Rectal smooth muscle tissue (tissue), 1 donor: ENCODE measurements around the gene ART4.
A peak's percentile ranks its signal among the peaks of the same experiment; 100 is the strongest.

Source experiments
- H3K27ac ChIP-seq: one replicate; pipeline ENCODE4 v1.7.0; 2013; ENCODE audit warnings: low read depth, low read length, inconsistent platforms
- H3K27me3 ChIP-seq: one replicate; pipeline ENCODE4 v1.7.0; 2013; ENCODE audit warnings: low read length; ENCODE audit not compliant: control insufficient read depth, insufficient read depth
- H3K36me3 ChIP-seq: one replicate; pipeline ENCODE4 v1.7.0; 2013; ENCODE audit warnings: low read length; ENCODE audit not compliant: control insufficient read depth, insufficient read depth
- H3K4me1 ChIP-seq: one replicate; pipeline ENCODE4 v1.7.0; 2013; ENCODE audit warnings: low read length; ENCODE audit not compliant: control insufficient read depth, insufficient read depth
- H3K4me3 ChIP-seq: one replicate; pipeline ENCODE4 v1.7.0; 2013; ENCODE audit warnings: low read length
- H3K9ac ChIP-seq: one replicate; pipeline ENCODE4 v1.7.0; 2013; ENCODE audit warnings: low read length

Gene ART4

GRCh38 chr12:14826491-14826890, 16.8 kb downstream of the ART4 start:
- Histone ChIP-seq H3K9ac (no peak overlapping the region), H3K36me3 (no peaks in the 10 kb centered on the region), H3K4me1 (no peaks in the 10 kb centered on the region), H3K27ac (no peak overlapping the region), H3K4me3 (no peak overlapping the region), H3K27me3 (no peaks in the 10 kb centered on the region)

GRCh38 chr12:14825256-14825655, 18.1 kb downstream of the ART4 start:
- no peak overlapping the region for H3K9ac ChIP-seq
- no peak overlapping the region for H3K27ac ChIP-seq
- H3K4me1 ChIP-seq: no peaks in the 10 kb centered on the region
- no peaks in the 10 kb centered on the region for H3K36me3 ChIP-seq
- no peak overlapping the region for H3K4me3 ChIP-seq
- H3K27me3 ChIP-seq: no peaks in the 10 kb centered on the region

- Histone ChIP-seq H3K27ac (no peak overlapping the region), H3K27me3 (no peaks in the 10 kb centered on the region), H3K4me3 (no peak overlapping the region), H3K36me3 (no peaks in the 10 kb centered on the region), H3K4me1 (no peaks in the 10 kb centered on the region), H3K9ac (no peak overlapping the region)
Measured at GRCh38 chr12:14824012-14824634, 19.2 kb downstream of the ART4 start.

- Histone ChIP-seq H3K36me3 (no peaks in the 10 kb centered on the region), H3K27ac (no peak within 1 kb of the TSS), H3K9ac (no peak within 1 kb of the TSS), H3K4me3 (no peak within 1 kb of the TSS), H3K4me1 (no peaks in the 10 kb centered on the region), H3K27me3 (no peaks in the 10 kb centered on the region)
Measured at GRCh38 chr12:14814014-14814413, 29.3 kb downstream of the ART4 start, which contains the start of gene SMCO3. Gene SMCO3 (minus strand): TSS chr12:14814182. CDS start chr12:14806680, 7,502 bp downstream.

GRCh38 chr12:14811486-14811885, 31.8 kb downstream of the ART4 start:
- Histone ChIP-seq H3K36me3 (no peaks in the 10 kb centered on the region), H3K4me3 (no peak overlapping the region), H3K4me1 (no peaks in the 10 kb centered on the region)

GRCh38 chr12:14810953-14811483, 32.3 kb downstream of the ART4 start:
- H3K4me3 ChIP-seq: no peak overlapping the region
- H3K27ac ChIP-seq: no peak overlapping the region
- no peaks in the 10 kb centered on the region for H3K27me3 ChIP-seq
- H3K36me3 ChIP-seq: no peaks in the 10 kb centered on the region
- H3K4me1 ChIP-seq: no peaks in the 10 kb centered on the region
- no peak overlapping the region for H3K9ac ChIP-seq

More at GRCh38 chr12:14811486-14811885, 31.8 kb downstream of the ART4 start:
- Histone ChIP-seq H3K27ac (no peak overlapping the region), H3K9ac (no peak overlapping the region), H3K27me3 (no peaks in the 10 kb centered on the region)

GRCh38 chr12:14810167-14810952, 33.0 kb downstream of the ART4 start:
- no peak overlapping the region for H3K4me3 ChIP-seq
- H3K27me3 ChIP-seq: no peaks in the 10 kb centered on the region
- no peaks in the 10 kb centered on the region for H3K36me3 ChIP-seq
- H3K27ac ChIP-seq: no peak overlapping the region
- no peaks in the 10 kb centered on the region for H3K4me1 ChIP-seq
- no peak overlapping the region for H3K9ac ChIP-seq

GRCh38 chr12:14803830-14804160, 39.5 kb downstream of the ART4 start:
- Histone ChIP-seq H3K27ac (peak overlapping the region; percentile 82), H3K4me1 (peaks cover 3% of the 10 kb centered on the region), H3K4me3 (peak overlapping the region; percentile 99), H3K9ac (peak overlapping the region; percentile 51), H3K36me3 (no peaks in the 10 kb centered on the region), H3K27me3 (no peaks in the 10 kb centered on the region)

- peak within 1 kb of the TSS; percentile 99 for H3K9ac ChIP-seq
- H3K4me3 ChIP-seq: peak within 1 kb of the TSS; percentile 99
- no peaks in the 10 kb centered on the region for H3K27me3 ChIP-seq
- H3K4me1 ChIP-seq: peaks cover 3% of the 10 kb centered on the region
- no peaks in the 10 kb centered on the region for H3K36me3 ChIP-seq
- H3K27ac ChIP-seq: peak within 1 kb of the TSS; percentile 92
Measured at GRCh38 chr12:14803011-14803829, 40.1 kb downstream of the ART4 start, which contains the start of the genes C12orf60 and WBP11. Gene C12orf60 (plus strand): TSS chr12:14803670. CDS start chr12:14822936, 19,266 bp downstream. Gene WBP11 (minus strand): TSS chr12:14803478. CDS start chr12:14801383, 2,095 bp downstream.

- H3K27ac ChIP-seq: peak overlapping the region; percentile 92
- H3K27me3 ChIP-seq: no peaks in the 10 kb centered on the region
- H3K4me1 ChIP-seq: peaks cover 3% of the 10 kb centered on the region
- peak overlapping the region; percentile 99 for H3K9ac ChIP-seq
- no peaks in the 10 kb centered on the region for H3K36me3 ChIP-seq
- H3K4me3 ChIP-seq: peak overlapping the region; percentile 99
Measured at GRCh38 chr12:14802721-14803010, 40.7 kb downstream of the ART4 start.

- Histone ChIP-seq H3K27ac (no peak overlapping the region), H3K4me3 (peak overlapping the region; percentile 99), H3K27me3 (no peaks in the 10 kb centered on the region), H3K9ac (no peak overlapping the region), H3K4me1 (peaks cover 3% of the 10 kb centered on the region), H3K36me3 (no peaks in the 10 kb centered on the region)
Measured at GRCh38 chr12:14802247-14802646, 41.1 kb downstream of the ART4 start.

- H3K27ac ChIP-seq: no peak overlapping the region
- no peak overlapping the region for H3K4me3 ChIP-seq
- no peak overlapping the region for H3K9ac ChIP-seq
- no peaks in the 10 kb centered on the region for H3K27me3 ChIP-seq
- H3K4me1 ChIP-seq: no peaks in the 10 kb centered on the region
- H3K36me3 ChIP-seq: peaks cover 23% of the 10 kb centered on the region
Measured at GRCh38 chr12:14795028-14795448, 48.3 kb downstream of the ART4 start.
